GM18517 (cell line): ENCODE results near the gene RNF10.
"Not testable (repeated sequence)": the region's sequence is repeated elsewhere in the genome, so short reads cannot be mapped to it uniquely, and the experiment has no call there.

ENCODE experiments used
- ATAC-seq: cut with Tn5 transposase; IDR thresholded peaks from one replicate; pipeline ENCODE4 v1.9.1; 2021; ENCODE audit warnings: mild to moderate bottlenecking, moderate library complexity; ENCODE audit not compliant: unreplicated experiment

Gene RNF10

DNA sequence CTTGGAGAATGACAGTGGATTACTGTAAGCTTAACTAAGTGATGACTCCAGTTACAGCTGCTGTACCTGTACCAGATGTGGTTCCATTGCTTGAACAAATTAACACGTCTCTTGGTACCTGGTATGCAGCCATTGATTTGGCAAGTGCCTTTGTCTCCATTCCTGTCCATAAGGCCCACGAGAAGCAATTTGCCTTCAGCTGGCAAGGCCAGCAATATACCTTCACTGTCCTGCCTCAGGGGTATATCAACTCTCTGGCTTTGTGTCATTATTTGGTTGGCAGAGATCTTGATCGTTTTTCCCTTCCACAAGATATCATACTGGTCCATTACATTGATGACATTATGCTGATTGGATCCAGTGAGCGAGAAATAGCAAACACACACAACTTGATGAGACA is 76.4 kb downstream of the RNF10 start:
- ATAC-seq = no peak

DNA sequence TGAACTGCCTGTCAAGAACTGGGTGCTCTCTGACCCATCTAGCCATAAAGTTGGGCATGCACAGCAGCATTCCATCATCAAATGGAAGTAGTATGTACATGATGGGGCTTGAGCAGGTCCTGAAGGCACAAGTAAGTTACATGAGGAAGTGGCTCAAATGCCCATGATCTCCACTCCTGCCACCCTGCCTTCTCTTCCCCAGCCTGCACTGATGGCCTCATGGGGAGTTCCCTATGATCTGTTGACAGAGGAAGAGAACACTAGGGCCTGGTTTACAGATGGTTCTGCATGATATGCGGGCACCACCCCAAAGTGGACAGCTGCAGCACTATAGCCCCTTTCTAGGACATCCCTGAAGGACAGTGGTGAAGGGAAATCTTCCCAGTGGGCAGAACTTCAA is 77.4 kb downstream of the RNF10 start:
- ATAC-seq = not testable (repeated sequence)

DNA sequence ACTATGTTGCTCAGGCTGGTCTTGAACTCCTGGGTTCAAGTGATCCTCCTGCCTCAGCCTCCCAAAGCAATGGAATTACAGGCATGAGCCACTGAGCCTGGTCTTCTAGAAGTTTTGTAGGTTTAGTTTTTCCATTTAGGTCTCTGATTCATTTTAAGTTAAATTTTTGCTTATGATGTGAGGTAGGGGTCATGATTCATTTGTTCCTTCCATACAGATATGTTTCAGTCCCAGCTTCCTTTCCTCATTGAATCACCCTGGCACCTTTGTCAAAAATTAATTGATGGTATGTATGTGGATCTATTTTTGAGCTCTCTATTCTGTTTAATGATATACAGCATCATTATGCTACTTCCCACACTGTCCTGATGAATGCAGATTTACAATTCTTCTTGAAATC is 80.7 kb downstream of the RNF10 start:
- no peak for ATAC-seq

DNA sequence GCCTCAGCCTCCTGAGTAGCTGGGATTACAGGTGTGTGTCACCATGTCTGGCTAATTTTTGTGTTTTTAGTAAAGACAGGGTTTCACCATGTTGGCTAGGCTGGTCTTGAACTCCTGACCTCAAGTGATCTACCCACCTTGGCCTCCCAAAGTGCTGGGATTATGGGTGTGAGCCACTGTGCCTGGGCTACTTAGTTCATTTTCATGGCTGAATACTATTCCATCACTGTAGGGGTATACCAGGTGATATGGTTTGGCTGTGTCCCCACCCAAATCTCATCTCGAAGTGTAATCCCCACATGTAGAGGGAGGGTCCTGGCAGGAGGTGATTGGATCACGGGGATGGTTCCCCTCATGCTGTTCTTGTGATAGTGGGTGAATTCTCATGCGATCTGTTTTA is 83.0 kb downstream of the RNF10 start:
- ATAC-seq = not testable (repeated sequence)

DNA sequence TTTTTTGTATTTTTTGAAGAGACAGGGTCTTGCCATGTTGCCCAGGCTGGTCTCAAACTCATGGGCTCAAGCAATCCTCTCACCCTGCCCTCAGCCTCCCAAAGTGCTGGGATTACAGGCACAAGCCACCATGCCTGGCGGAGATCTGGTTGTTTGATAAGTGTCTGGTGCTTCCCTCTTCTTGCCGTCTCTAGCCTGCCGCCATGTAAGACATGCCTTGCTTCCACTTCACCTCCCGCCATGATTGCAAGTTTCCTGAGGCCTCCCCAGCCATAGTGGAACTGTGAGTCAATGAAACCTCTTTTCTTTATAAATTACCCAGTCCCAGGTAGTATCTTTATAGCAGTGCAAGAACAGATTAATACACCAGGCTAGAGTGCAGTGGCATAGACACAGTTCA is 83.6 kb downstream of the RNF10 start:
- not testable (repeated sequence) for ATAC-seq

DNA sequence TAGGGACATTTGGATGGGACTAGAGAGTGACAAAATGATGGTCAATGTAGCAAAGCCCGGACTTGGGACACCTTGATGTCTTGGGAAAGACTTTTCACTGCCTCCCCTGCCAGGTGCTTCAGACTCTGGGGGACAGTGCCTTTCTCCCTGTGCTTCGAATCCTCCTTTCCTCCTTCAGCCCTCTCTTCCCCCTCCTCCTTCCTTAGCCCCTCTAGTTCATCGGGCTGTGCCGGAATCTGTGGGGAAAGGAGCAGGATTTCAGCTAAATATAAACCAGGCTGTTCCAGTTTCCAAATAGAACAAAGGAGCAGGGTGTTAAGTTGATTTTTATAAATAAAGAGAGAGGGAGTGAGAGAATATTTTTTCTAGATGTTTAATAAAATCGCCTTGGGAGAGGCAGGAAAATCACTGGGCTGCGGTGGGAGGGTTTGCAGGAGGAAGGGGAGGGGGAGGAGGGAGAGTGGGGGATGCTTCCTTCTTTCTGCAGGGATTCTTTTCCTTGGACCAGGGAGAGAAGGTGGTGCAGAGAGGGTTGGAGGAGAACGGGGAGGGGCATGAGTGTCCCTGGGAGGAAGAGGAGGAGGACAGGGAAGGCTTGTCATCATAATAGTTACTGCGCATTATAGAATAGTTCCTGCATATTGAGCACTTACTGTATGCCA is 84.9 kb downstream of the RNF10 start:
- ATAC-seq = no peak

DNA sequence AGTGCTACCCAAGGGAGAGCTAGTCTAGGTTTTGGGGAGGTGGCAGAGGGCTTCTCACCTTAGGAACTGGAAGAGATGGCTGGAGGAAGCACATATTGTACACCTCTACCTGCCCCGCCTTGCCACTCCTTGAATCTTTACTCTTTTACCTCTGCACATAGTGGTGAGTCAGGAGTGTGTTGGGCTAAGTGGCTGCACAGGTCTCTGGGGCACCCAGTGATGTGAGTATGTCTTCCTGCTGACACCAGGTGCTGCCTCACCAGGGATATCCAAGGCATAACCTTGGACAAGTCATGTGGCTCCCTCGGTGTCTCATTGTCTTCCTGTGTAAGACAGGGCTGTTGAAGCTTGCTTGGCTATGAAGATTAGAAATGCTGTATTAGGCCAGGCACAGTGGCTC is 86.5 kb downstream of the RNF10 start:
- no peak for ATAC-seq

DNA sequence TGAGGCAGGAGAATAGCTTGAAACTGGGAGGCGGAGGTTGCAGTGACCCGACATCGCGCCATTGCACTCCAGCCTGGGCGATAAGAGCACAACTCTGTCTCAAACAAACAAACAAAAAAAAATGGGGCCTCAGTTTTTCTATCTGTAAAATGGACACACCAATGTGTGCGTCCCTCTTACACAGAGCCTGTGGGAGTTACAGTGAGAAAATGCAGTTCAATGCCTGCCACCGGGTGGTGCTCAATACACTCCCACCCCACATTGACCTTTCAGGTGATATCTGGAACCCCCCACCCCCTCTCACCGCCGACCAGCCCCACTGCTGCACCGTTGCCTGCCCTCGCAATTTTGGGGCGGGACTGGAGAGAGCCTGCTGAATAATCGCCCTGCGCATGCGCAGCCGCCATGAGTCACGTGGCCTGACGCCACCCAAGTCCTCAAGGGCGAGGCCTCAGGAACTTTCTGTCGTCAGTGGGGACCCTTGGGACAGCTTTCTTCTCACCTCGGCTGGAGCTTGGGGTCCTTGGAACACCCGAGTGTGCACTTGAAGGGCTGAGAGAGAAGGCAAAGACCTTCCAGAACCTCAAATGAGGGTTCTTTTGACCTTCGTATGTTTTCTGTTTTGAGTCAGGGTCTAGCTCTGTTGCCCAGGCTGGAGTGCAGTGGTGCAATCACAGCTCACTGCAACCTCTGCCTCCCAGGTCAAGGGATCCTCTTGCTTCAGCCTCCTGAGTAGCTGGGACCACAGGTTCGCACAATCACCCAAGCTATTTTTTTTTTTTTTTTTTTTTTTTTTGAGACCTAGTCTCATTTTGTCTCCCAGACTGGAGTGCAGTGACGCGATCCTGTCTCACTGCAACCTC is 91.6 kb downstream of the RNF10 start:
- ATAC-seq = no peak
